Measurements from ENCODE around the gene TOP2A. TPM values are rescaled to one million over a fixed set of nuclear protein-coding genes. Genes with fewer than 3 reads are reported as not detected.
A peak's percentile ranks its signal among the peaks of the same experiment; 100 is the strongest.

The TOP2A gene
- total RNA-seq, 3 donors from 2014 or later (not counting 1 experiment from before 2014, with no cell fraction given): 2.0 to 6.4 (median 4.6) TPM

- ATAC-seq (peak; percentile 74 to 92 (median 79)), DNase-seq (peak; percentile 91 to 94)
- H3K9me3 Mint-ChIP-seq: no peaks in the 10 kb centered on the region
- peak overlapping the region; percentile 89 to 97 for H3K27ac Mint-ChIP-seq
- H3K4me1 ChIP-seq (ENCODE audit: control insufficient read depth, insufficient read depth, low read length): peaks cover 83% of the 10 kb centered on the region
- H3K36me3 Mint-ChIP-seq: no peaks in the 10 kb centered on the region
- peaks cover 6% of the 10 kb centered on the region for H3K36me3 ChIP-seq (ENCODE audit: control insufficient read depth, insufficient read depth, low read length)
- peak overlapping the region; percentile 82 for H3K4me3 Mint-ChIP-seq
- intact Hi-C loops (cut with micrococcal nuclease): loop anchor here (1.0 kb wide), 1 partner anchor 18 kb away; no protein-coding TSS in a partner anchor
- peak; percentile 30 for TF ChIP-seq CTCF (IDR thresholded peaks at IDR 0.05)
- peak overlapping the region; percentile 91 for H3K27ac ChIP-seq (ENCODE audit: low read length)
- no peaks in the 10 kb centered on the region for H3K27me3 ChIP-seq (ENCODE audit: control insufficient read depth, insufficient read depth, low read length)
- peaks cover 62 to 82% of the 10 kb centered on the region in 2 donors for H3K4me1 Mint-ChIP-seq
- WGBS (ENCODE audit: insufficient coverage): 2% methylated on average over 50 of the region's 55 CpGs
- no peaks in the 10 kb centered on the region for H3K9me3 ChIP-seq (ENCODE audit: control insufficient read depth, insufficient read depth, low read length)
- H3K4me3 ChIP-seq (ENCODE audit: low read length): peak overlapping the region; percentile 60
- no peaks in the 10 kb centered on the region for H3K27me3 Mint-ChIP-seq (ENCODE audit: low read depth in 2 of 2)
These were observed 76.6 kb downstream of the TOP2A start for GRCh38 chr17:40340880-40341807.

GRCh38 chr17:40340327-40340726, 77.4 kb downstream of the TOP2A start:
- H3K4me1 Mint-ChIP-seq: peaks cover 57 to 73% of the 10 kb centered on the region in 2 donors
- no peak for ATAC-seq
- H3K4me1 ChIP-seq (ENCODE audit: control insufficient read depth, insufficient read depth, low read length): peaks cover 75% of the 10 kb centered on the region

GRCh38 chr17:40338941-40339649, 78.6 kb downstream of the TOP2A start:
- H3K4me3 ChIP-seq (ENCODE audit: low read length): no peak overlapping the region
- H3K36me3 ChIP-seq (ENCODE audit: control insufficient read depth, insufficient read depth, low read length): peaks cover 6% of the 10 kb centered on the region
- peak overlapping the region; percentile 89 to 97 for H3K27ac Mint-ChIP-seq
- H3K27me3 Mint-ChIP-seq (ENCODE audit: low read depth in 2 of 2): no peaks in the 10 kb centered on the region
- intact Hi-C loops (cut with micrococcal nuclease): no loop called here
- peak overlapping the region; percentile 23 for H3K27ac ChIP-seq (ENCODE audit: low read length)
- DNase-seq (no peak), ATAC-seq (no peak)
- H3K9me3 ChIP-seq (ENCODE audit: control insufficient read depth, insufficient read depth, low read length): no peaks in the 10 kb centered on the region
- H3K4me1 ChIP-seq (ENCODE audit: control insufficient read depth, insufficient read depth, low read length): peaks cover 75% of the 10 kb centered on the region
- no peaks in the 10 kb centered on the region for H3K9me3 Mint-ChIP-seq
- no peak for TF ChIP-seq CTCF (IDR thresholded peaks at IDR 0.05)
- WGBS (ENCODE audit: insufficient coverage): 51% methylated on average over 12 of the region's 13 CpGs
- no peaks in the 10 kb centered on the region for H3K36me3 Mint-ChIP-seq
- H3K4me3 Mint-ChIP-seq: peak overlapping the region; percentile 35
- H3K4me1 Mint-ChIP-seq: peaks cover 53 to 73% of the 10 kb centered on the region in 2 donors
- H3K27me3 ChIP-seq (ENCODE audit: control insufficient read depth, insufficient read depth, low read length): no peaks in the 10 kb centered on the region

More at GRCh38 chr17:40340327-40340726, 77.4 kb downstream of the TOP2A start:
- H3K36me3 Mint-ChIP-seq: no peaks in the 10 kb centered on the region
- H3K9me3 Mint-ChIP-seq: no peaks in the 10 kb centered on the region
- no peaks in the 10 kb centered on the region for H3K27me3 Mint-ChIP-seq (ENCODE audit: low read depth in 2 of 2)
- intact Hi-C loops (cut with micrococcal nuclease): no loop called here
- Histone ChIP-seq H3K27ac (ENCODE audit: low read length) (peak overlapping the region; percentile 91), H3K4me3 (ENCODE audit: low read length) (no peak overlapping the region), H3K27me3 (ENCODE audit: control insufficient read depth, insufficient read depth, low read length) (no peaks in the 10 kb centered on the region), H3K9me3 (ENCODE audit: control insufficient read depth, insufficient read depth, low read length) (no peaks in the 10 kb centered on the region), H3K36me3 (ENCODE audit: control insufficient read depth, insufficient read depth, low read length) (peaks cover 6% of the 10 kb centered on the region)
- DNase-seq: no peak
- H3K4me3 Mint-ChIP-seq: peak overlapping the region; percentile 6
- WGBS (ENCODE audit: insufficient coverage): 88% methylated on average over 1 of the region's 1 CpG
- H3K27ac Mint-ChIP-seq: peak overlapping the region; percentile 89 to 97
- TF ChIP-seq CTCF (IDR thresholded peaks at IDR 0.05): no peak

Other genes with a start within 250 kb of the TOP2A start
- gene RAPGEFL1, start 240.4 kb downstream of the TOP2A start, total RNA-seq: 1 to 10 TPM; 4.7 to 9.0 (median 6.7) TPM
- gene WIPF2, start 198.6 kb downstream of the TOP2A start, total RNA-seq: 10 to 100 TPM; 43.2 to 47.4 (median 43.9) TPM
- 1 to 10 TPM; 3.4 to 4.9 (median 3.8) TPM for gene CDC6, start 130.0 kb downstream of the TOP2A start, total RNA-seq
- 10 to 100 TPM; 75.9 to 94.6 (median 79.1) TPM for gene RARA, start 108.7 kb downstream of the TOP2A start, total RNA-seq
- gene GJD3, start 53.2 kb downstream of the TOP2A start, total RNA-seq: not detected
- 1 to 10 TPM; 2.1 to 8.1 (median 2.8) TPM for gene IGFBP4, start 25.6 kb upstream of the TOP2A start, total RNA-seq
- gene TNS4, start 83.7 kb upstream of the TOP2A start, total RNA-seq: 1 to 10 TPM in 1 of 3 donors, under 1 TPM in 2; 0.65 to 1.8 (median 0.94) TPM
- gene CCR7, start 147.6 kb upstream of the TOP2A start, total RNA-seq: 1 to 10 TPM; 3.2 to 8.0 (median 6.6) TPM
- 100 to 1,000 TPM in 2 of 3 donors, 10 to 100 TPM in 1; 87.8 to 102 (median 101) TPM for gene SMARCE1, start 229.9 kb upstream of the TOP2A start, total RNA-seq
- gene KRT222, start 247.3 kb upstream of the TOP2A start, total RNA-seq: not detected

Data from natural killer cell (primary cell).